Amniotic epithelial cell (primary cell): ENCODE measurements around the gene TFF2.

Experiments
- DNase-seq: peaks from one replicate; pipeline ENCODE4 v3.0.0-alpha.2; 2010; ENCODE audit warnings: low read depth

Gene TFF2

DNA sequence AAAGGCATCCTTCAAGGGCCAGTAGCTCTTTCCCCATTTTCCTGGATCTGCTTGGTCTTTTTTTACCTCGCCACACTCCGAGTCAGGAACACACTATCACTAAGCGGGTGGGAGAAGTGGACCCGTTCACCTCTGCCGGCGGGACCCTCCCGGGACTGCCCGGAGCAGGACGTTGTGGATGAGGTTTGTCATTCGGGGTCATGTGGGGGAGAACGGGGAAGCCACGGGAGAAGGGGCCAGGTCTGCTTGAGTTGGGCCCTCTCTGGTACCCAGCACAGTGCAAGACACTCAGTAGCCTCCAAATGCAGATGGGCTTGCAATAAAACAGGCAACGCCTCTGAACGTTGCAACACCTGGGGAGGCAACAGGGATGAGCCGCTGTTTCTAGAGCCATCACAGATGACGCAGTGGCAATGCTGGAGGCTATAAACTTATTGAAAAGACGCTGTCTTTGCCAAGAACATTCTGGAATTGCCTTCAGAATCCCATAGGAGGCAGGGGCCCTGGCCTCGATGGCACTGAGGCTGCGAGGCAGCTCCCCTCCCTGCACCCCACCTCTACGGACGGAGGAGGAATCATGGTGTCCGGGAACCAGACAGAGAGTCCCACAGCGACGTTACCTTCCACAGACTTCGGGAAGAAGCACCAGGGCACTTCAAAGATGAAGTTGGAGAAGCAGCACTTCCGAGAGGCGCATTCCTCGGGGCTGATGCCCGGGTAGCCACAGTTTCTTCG is 3.8 kb downstream of the TFF2 start:
- no peak for DNase-seq

DNA sequence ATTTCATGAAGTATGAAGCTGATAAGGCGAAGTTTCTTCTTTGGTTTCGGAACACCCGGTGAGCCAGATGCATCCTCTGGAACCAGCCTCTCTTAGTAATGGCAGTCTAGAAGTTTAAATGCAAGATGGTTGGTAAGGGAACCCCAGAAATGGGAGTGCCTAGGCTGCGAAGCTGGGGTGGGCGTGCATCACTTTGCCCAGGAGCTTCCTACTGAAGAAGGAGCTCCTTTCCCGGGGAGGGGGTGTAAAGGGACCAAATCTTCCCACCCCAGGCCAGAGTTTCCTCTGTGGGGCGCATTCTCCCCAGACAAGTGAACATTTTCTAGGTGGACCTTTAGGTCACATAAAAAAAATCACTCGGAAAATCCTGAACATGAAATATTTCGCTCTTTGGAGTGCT is 4.4 kb downstream of the TFF2 start:
- DNase-seq = no peak

DNA sequence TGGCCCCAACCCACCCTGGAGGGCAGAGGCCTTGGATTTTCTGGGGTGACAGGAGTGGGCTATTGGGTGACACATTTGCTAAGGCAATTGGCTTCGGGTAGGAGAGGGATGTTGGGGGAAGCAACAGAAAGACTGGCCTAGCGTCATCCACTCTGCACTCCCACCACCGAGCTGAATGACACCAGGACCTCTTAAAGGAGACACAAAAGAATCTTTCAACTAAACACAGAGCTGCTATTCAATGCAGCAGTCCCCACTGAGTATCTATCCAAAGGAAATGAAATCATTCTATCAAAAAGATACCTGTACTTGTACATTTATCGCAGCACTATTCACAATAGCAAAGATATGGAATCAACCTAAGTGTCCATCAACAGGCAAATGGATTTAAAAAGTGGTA is 6.2 kb downstream of the TFF2 start:
- no peak for DNase-seq

DNA sequence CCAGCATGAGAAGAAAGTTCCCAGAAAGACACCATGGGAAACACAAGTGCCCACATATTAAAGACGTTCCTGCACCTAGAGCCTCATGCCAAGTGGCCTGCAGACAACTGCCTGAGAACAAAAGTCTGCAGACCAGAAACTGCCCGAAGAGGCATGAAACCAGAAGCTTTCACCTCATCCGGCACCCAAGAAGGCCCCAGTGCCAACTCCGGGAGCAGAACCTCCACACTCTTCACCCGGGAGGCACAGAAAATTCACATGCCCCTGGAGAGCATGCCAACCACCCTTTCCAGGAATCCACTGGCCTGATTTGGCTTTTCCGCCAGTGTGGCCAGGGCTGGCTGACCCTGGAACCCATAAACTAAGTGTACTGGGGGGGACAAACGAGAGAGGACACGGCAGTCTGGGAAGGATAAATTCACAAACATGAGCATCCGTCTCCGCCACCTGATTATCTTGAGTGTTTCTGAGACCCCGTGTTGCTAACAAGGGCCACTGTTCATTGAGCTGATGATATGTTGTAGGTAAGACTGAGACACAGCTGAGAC is 6.8 kb downstream of the TFF2 start:
- DNase-seq = no peak

DNA sequence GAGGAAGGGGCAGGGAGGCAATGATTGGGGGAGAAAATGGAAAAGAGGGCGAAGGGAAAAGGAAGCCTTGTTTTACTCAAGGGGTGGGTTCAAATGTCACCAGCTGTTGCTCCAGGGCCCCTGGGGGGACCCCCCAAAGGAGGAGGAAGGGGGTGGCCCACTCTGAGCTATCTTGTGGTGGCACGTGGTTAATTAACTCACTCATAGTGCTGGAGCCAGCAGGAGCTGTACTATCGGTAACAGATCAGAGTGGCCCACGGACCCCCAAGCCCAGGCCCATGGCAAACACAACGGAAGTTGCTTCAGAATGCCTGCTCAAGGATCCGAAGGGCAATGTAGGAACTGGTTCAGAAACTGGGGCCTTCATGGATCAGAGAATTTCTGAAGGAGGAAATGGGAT is 7.2 kb downstream of the TFF2 start:
- DNase-seq = no peak

DNA sequence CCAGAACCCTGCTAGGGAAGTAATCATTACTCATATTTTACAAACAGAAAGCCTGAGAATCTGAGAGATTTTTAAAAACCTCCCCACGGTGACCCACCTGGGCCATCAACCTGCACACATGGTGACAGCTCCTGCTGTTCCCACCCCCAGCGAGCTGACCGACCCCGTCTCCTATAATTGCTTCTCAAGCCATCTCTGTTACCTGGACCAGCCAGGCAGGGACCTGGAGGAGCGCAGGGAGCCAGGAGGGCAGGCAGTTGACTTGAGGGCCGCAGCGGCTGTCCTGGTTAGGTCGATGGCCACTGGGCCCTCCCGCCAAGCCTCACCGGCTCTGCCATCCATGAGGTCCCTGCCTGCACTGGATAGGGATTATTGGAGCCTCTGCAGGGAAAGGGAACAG is 7.7 kb downstream of the TFF2 start:
- no peak for DNase-seq

DNA sequence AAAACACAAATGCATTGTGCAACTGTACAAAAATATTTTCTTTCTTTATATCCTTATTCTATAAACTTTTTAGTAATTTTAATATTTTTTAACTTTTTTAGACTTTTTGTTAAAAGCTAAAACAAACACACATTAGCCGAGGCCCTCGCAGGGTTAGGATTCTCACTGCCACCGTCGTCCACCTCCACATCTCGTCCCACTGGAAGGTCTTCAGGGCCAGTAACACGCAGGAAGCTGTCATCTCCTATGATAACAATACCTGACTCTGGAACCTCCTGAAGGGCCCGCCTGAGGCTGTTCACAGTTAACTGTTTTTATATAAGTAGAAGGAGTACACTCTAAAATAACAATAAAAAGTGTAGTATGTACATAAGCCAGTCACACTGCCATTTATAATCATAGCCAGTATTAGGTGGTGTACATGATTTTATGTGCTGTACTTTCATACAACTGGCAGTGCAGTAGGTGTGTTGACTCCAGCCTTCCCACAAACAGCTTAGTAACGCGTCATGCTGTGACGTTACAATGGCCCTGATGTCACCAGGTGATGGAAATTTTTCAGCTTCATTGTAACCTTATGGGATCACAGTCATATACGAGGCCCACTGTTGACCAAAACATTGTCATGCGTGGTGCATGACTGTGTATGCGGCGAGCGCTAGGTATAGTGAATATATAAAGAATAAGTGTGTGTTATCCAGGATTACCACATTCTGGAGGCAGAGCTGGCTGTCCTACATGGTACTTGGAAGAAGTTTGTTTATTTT is 8.8 kb downstream of the TFF2 start:
- no peak for DNase-seq

DNA sequence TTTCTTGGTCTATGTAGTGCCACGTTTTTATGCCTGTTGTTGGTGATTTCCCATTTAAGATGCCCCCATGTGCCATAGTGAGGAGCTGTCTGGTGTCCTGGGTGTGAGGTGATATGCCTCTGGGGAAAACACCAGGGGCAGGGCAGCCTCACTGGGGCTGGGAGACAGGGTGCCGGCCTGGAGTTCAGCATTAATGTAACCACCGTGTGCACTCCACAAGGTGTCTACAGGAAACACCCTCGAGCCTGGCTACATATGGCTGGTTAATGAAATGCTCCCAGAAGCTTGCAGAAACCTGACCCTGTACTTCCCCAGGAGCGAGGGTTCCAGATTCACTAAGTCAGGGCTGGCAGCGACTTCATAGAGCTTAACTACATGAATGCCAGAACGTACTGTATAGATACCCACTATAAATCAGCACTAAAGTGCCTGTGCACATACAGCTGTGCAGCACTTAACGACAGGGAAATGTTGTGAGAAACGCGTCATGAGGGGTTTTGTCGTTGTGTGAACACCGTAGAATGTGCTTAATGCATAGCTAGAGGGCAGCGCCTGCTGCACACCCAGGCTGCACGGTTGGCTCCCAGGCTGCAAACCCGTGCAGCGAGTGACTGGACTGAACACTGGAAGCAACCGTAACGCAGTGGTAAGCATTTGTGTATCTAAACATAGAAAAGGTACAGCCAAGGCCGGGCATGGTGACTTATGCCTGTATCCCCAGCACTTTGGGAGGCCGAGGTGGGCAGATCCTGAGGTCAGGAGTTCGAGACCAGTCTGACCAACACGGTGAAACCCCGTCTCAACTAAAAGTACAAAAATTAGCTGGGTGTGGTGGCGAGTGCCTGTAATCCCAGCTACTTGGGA is 10.4 kb downstream of the TFF2 start:
- no peak for DNase-seq

DNA sequence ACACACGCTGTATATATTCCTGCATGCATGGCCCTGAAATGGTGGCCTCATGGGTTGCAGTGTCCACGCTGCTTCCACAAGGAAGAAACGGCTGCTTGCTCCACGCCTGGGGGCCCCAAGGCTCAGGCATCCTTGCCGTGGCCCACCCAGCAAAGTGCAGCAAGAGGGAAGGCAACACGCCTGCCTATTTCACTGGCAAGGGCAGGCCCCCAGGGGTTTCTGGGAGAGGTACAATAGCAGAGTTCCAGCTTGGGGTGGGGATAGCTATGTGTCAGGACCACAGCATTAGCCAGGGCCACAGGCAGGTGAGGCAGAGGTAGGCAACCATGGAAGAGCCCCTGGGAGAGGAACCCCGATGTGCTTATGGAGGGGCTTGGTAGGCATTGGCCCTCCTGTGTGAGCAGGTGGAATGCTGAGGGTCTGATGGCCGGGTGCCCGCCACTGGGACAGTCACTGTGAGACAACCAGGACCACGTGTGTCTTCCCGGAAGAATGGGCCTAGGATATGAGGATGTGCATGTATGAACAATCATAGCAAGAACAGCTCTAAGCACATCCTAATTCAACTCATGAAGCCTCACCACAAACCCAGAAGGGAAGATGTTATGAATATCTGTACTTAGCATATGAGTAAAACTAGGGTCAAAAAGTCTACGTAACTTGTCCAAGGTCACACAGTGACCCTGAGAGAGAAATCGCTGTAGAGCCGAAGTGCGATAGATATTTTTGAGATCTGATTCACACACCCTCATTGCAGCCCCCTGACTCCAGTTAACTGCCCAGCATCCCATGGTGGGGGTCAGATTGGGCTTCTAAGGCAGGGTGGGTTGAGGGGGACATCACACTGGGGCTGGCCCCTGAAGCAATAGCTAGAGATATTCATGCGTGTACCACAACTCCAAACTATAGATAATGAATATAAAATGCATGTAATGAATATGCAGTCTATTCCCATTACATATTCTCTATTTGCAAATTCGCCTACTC is 11.8 kb downstream of the TFF2 start:
- DNase-seq = no peak

DNA sequence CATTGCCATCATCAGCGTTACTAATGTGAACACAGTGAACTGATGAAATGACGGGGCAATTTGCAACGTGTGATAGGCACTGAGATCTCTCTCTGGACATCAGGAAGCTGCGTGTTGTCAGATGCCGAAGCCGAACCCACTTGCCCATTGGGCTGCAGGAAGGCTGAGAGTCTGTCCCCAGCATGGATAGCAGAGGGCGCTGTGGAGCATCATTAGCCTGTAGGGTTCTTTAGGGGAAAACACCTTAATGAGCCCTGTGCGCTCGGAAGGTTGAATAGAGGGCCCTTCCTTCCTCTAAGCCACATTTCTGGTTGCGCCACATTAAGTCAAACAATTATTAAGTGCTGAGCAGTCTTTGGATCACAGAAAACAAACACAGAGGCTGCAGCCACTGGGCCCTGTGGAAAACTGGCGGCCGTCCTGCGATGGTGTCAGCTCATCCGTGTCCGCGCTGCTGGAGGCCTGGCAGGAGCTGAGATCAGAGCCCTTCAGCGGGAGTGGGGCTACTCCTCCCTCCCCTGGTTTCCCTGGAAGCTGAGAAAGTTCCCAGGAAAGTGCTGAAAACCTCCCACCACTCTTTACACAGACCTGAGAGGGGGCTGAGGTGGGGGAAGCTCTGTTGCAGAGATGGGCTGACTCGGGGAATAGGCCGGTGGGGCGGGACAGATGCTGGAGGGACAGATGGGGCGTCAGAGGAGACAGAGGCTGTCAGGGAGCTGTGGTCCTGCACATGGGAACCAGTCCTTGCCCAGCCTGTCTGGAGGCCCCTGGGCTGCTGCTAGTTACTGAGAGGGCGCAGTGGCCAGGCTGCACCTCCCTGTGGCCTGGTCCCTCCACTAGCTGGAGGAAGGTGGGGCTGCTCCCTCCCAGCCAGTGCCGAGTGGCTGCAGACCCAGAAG is 12.7 kb downstream of the TFF2 start:
- peak; percentile 15 for DNase-seq

DNA sequence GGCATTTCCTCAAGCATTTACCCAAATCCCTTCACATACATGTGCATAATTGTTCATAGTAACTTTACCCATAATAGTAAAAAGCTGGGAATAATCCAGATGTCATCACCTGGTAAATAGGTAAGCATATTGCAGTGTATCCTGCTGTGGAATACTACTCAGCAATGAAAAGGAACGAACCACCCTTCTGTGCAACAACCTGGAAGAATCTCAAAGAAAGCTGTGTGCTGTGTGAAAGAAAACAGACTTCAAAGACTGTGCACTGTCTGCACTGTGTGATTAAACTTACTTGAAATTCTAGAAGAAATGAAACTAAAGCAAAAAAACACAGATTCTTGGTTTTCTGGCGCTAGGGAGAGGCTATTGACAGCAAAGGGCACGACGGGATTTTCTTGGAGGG is 13.5 kb downstream of the TFF2 start:
- DNase-seq = no peak

DNA sequence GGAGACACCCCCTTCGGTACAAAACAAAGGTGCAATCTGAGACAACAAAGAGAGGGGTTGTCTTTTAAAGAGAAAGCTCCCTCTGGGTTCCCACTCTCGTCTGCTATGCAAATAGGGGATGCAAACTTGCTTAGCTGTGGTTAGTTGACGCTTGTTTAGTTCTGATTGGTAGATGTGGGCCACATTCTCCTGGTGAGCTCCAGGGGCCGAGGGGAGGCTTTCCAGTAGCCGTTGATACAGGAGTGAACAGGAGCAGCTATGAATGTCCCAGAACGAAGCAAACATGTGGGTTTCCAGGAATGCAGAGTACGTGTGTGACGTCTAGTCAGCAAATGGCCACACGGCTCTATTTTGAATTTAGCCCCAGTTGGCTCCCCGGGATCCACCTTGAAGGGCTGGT is 14.7 kb downstream of the TFF2 start:
- peak; percentile 3 for DNase-seq

DNA sequence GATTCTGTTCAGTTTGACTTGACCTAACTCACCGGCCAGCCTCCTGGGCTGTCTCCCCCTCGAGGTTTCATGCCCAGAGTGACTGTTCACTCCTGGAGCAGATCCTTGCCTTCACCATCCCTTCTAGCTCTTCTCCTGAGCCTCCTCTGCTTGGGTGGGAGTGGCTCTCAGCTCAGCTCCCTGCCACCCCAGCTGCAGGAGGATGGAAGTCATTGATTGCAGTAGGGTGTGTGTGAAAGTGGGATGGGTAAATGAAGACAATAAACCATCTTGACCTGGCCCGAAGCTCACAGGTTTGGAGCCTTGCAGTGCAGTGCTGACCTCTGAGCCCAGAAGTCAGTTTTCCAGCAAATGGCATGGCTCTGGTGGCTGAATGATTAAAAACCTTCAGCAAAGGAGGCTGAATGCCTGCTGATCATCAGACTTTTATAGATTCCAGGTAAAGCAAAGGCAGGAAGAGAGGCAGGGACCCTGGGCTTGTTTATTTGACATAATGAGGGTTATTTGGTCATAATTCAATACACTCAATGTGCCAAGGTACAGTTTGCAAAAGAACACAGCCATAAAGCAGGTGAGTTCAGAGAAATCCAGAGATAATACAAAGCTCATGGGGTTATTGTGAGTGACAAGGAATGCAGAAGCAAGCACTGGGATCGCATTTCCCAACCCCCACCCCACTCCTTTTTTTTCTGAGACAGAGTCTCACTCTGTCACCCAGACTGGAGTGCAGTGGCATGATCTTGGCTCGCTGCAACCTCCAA is 18.1 kb downstream of the TFF2 start:
- no peak for DNase-seq

DNA sequence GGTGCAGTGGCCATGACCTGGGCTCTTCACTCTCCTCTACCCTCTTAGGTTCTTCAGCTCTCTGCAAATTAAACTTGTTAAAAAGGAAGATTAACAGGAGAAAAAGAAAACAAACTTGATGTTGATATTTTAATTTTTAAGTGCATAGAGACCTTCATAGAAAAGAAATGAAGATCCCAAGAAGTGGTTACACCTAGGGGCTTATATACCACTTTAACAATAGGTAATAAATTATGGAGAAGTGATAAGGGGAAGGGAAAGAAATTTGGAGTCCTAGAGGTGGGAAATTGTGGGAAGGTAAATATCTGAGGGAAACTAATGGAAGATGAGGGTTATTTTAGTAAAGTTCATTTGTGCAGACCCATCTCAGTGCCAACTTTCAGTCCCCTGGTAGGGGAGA is 19.1 kb downstream of the TFF2 start:
- no peak for DNase-seq

DNA sequence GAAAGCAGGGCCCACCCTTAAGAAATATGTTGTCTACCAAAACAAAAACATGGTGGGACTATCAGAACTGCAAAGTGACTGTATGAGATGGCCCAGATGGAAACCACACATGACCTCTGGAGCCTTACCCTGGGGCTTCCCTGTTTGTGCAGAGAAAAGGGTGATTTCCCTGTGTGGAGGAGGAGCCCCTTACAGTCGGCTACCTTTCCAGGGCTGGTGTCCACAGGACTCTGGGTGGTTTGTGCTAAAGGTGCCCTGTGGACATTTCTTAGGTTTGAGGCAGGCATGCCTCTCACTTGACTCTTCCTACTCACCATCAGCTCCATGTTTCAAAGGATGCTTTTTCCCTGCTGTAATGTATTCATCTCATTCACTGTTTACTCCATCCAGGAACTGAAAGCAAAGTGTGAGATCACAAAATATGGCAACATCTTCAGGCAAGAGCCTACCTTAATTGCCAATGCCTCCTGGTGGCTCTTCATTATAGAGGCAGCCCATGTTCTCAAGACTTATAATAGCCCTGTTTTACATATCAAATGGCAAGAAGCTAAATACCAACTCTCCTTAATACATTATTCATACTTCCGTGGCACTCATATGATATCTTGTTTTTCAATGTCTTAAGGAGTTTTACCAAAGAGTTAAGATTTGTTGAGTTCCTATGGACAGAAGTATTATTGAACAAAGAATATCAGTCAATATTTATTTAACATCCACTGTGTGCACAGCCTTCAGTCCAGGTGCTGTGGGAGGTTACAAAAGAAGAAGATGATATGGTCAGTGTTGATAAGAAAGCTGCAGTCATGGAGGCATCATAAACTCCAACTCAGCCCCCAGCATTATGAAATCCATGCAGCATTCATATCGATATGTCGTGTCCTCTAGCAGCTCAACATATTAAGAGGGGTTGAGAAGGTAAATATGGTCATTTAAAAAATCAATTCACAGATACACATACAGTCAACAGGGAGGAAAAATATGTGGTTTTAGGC is 20.1 kb downstream of the TFF2 start:
- no peak for DNase-seq

DNA sequence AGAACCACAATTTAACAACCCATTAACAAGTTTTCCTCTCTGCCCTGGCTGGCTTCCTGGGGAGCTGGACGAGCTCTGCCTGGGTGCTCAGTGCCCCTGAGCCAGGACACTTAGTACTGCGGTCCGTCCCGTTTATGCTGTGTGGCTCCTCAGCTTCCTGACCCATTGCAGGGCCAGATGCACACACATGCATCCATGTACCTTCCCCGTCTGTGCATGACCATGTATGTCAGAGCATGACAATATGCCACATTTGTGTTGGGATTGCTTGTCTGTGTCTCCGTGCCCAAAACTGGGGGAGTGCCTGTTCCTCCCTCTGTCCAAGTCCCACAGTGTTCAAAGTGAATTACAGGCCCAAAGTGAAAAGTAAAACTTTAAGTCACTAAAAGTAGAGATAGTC is 25.9 kb downstream of the TFF2 start:
- DNase-seq = no peak

DNA sequence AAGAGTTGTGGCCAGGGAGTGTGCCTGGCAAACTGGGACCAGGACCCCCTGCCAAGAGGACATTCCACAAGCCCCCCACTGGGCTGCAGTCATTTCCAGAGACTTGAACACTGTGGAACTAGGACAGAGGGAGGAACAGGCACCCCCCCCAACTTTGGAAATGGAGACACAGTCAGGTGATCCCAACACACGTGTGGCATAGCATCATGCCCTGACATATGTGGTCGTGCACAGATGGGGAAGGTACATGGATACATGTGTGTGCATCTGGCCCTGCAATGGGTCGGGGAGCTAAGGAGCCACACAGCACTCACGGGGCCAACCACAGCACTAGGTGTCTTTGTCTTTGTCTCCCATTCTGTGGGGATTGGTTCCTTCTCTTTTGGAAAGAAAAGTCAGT is 28.9 kb downstream of the TFF2 start:
- no peak for DNase-seq

DNA sequence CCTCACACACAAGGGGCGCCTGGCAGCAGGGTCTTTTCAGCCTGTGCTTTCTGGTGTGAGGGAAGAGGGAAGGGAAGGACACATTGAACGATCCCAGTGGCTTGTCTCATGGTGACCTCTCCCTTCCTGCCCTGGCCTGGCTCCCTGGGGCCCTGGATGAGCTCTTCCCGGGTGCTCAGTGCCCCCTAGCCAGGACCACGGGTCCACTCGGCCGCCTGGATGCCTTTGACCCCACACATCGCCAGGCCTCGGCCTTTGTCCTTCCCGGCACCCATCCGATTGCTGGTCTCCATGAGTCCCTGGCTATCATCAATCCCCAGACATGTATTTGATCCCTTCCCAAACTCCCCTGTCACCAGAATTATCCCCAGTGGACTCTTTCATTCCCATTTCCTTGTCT is 29.6 kb downstream of the TFF2 start:
- no peak for DNase-seq
